GM20431 (cell line): ENCODE data around the gene STIM1.

ENCODE experiments used
- in situ Hi-C: fragments of 300-500 bp; cut with MseI, MboI; formaldehyde crosslinking; loops from one replicate; pipeline ENCODE4 v1.15.0; 2020; ENCODE audit warnings: low sequenced_read_pairs; ENCODE audit not compliant: unreplicated experiment

Gene STIM1

DNA sequence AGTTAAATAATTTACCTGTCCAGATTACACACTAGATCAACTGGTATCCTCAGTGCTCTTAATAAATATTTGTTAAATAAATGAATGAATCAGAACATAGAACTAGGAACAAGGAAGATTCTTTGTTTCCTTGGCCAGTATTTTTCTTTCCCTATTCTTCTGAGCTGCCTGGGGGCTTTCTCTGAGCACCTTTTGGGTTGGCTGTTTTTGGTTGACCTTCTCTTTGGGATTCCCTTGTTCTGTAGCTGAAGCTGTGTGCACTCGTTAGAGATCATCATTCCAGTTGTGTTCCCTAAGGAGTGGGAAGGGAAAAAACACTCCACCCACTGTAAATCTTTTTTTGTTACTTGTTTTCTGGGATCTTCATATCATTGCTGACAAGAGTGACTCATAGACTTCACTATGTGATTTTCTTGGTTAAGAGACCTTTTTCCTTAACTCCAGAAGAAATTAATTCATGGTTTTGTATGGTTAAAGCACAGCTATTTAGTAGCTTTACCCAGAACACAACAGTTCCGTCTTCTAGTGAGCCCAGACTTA is 84.3 kb downstream of the STIM1 start:
- in situ Hi-C loops, result no loop called here

DNA sequence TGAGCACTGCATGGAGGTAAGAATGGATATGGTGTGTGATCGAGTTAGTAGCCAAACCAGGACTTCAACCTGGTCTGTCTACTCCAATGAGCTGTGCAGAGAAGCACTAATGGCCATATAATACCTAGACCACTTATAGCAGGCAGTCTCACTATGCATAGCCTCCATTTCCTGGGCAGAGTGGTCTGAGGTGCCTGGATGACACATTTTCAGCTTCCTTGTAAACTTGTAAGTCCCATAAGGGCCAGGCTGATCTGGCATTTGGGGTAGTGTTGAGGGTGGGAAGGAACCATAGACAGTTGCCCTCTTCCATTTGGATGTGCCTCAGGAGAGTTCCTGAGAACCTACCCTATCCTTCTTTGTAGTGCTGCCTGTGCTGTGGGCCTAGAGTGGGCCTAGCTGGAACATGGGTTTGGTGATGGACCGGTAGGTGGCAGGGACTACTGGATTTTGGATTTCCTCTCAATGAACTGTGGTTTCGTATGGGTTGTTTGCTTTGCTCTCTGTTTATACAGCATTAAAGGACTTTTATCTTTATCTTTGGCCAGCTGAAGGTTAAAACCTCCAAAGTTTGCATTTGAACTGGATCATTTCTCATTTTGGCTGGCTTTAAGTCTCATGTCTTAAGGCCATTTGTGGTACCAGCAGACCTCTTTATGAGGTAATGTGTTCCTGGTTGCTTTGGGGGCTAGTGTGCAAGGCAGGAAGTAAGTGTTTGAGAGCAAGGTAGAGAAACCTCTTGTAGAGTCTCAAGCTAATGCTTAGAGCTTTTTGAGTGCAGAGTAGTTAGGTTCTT is 86.9 kb downstream of the STIM1 start:
- in situ Hi-C loops, result no loop called here

DNA sequence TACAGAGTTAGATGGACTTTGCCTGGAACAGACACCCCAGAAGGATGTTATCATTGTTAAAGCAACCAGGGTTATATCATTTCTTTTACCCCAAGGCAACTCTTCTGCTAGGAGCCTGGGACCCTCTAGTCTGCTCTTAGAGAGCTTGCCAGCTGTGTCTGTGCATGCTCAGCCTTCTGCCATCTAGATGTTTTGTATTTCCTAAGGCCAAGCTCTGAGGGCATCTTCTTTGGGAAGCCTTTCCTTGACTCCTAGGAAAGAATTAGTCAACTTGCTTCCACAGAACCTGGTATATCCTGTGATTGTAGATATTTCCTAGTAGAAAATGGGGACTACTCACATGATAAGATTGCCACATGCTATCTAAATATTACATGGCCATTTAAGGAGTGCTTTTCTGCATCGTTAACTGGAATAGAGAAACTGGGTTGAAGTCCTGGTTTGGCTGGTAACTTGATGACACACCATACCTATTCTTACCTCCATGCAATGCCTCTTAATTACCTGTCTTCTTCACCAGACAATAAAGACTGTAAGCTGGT is 87.6 kb downstream of the STIM1 start:
- in situ Hi-C loops, result no loop called here

DNA sequence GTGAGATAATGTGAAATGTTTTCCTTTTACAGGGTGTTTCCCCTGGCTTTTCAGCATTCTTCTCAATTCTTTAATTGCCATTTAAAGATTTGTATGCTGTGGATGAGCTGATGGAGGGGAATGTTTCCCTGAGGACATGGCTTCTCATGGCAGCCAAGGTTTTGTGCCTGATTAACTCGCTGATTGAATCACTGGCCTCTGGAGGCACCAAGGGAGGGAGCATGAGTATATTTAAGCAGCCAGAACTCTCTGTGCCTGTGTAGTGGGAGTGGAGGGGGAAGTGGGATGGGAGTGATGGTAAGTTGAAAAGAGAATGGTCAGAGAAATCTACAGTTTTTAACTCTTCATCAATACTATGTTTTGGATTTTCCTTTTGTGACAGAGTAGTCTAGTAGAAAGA is 88.7 kb downstream of the STIM1 start:
- in situ Hi-C loops, result no loop called here

GRCh38 chr11:3946455-3947017 is 91.1 kb downstream of the STIM1 start:
- in situ Hi-C loops, result no loop called here

GRCh38 chr11:3947061-3947460 is 91.6 kb downstream of the STIM1 start:
- in situ Hi-C loops, result no loop called here

DNA sequence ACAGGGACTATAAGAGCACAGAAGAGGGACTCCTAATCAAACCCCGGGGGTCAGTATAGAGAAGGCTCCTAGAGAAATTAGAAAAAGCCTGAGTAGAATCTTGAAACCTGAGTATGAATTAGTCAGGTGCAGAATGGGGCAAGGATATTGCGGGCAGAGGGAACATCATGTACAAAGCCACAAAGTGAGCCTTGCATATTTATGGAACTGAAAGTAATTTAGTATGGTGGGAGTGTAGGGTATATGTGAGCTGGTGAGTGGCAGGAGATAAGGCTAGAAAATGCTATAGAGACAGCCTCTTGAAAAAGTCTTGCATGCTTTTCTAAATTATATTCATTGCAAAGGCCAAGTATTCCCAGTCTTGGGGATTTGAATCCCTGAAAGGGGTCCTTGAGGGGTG is 93.7 kb downstream of the STIM1 start:
- in situ Hi-C loops, result no loop called here

DNA sequence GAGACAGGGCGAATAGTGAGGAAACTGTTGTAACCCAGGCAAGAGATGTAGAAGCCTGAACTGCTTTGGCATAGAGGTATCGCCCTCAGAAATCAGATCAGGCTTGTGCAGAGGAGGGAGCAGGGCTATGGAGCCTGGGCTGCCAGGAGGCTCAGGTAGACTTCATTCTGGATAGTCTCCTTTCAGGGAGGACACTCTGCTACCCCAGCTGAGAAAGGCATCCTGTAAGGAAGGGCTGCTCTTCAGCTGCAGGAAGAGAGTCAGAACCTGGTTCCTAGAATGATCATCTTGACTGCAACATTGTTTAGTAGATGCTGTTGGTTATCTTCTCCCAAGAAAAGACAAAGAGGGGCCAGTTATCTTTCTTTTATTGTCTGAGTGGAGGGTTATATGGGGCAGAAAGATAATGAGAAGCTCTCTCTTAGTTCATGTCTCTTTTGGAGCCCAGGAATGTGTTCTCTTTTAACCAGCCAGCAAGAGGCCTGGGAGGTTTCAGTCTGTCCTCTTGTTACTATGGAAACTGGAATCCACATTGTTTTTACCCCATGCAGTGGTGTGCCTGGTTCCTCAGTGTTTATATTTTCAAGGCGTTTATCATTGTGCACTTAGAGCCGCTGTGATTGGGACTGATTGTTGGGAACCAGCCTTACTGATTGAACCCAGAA is 95.7 kb downstream of the STIM1 start:
- in situ Hi-C loops, result no loop called here

DNA sequence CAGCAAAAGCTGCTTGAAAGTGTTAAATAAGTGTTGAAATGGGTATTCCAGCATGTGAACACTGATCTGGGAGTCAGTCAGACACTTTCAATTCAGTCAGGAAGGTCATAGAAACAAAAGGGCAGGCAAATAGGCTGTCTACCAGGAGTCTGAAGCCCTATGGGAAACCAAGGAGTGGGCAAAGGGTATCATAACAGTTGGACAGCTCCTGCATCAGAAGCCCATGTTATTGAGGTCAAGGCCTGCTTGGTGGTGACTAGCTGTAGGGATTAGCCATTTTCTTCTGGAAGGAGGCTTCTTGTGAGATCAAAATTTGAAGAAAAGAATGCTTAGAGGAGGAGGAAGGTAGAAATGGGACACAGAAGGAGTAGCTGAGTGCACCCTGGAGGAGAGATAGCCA is 97.3 kb downstream of the STIM1 start:
- in situ Hi-C loops, result no loop called here

DNA sequence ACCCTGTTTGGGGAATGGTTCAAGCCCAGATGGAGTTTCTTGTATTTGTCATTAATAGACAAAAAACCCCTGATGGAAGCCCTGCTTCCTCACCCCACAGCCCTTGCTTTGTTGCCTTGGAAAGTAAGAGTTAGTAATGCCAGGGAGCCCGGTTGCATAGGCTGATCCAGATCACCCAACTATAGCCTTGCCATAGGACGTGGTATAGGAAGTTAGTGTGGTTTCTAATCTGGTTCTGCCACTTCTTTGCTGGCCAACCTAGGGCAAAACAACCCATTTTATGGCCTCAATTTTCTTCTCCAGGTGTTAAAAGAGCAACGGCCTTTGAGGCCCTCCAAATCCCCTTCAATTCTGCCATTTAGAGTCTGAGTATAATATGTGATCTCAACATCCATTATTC is 97.9 kb downstream of the STIM1 start:
- in situ Hi-C loops, result no loop called here

GRCh38 chr11:3954448-3955298 is 99.2 kb downstream of the STIM1 start:
- in situ Hi-C loops, result no loop called here

DNA sequence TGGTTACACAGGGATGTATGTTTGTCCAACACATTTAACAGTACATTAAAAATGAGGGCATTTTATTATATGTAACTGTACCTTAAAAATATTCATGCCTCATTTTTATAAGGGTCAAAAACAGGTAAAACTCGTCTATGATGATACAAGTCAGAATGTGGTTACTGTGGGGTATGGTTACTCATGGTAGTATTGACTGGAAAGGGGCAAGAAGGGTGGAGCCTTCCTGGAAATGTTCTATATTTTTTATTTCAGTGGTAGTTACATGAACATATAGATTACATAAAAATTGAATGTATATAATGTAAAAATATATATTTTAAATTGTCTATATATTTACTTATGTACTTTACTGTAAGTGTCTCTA is 99.8 kb downstream of the STIM1 start:
- in situ Hi-C loops, result no loop called here

- in situ Hi-C loops, result no loop called here
Observed at GRCh38 chr11:3956038-3956437, 100.6 kb downstream of the STIM1 start.

DNA sequence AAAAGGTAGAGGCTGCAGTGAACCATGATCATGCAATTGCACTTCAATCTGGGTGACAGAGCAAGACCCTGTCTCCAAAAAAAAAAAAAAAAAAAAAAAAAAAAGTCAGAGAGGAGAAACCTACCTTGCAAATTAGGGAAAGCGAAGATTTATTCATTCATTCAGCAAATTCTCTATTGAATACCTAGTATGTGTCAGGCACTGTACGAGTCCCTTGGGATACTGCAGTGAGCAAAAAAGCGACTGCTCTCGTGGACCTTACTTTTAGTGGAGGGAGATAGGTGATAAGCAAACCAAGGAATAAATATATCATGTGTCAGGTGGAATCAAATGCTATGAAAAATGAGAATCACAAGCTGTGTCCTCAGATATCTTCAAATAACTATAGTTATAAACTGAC is 101.3 kb downstream of the STIM1 start:
- in situ Hi-C loops, result no loop called here

DNA sequence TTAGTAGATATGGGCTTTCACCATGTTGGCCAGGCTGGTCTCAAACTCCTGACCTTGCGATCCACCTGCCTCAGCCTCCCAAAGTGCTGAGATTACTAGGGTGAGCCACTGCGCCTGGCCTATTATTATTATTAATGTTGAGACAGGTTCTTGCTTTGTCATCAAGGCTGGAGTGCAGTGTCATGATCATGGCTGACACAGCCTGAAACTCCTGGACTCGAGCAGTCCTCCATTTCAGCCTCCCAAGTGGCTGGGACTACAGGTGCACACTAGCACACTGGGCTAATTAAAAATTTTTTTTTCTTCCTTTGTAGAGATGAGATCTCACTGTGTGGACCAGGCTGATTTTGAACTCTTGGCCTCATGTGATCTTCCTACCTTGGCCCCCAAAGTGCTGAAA is 102.0 kb downstream of the STIM1 start:
- in situ Hi-C loops, result no loop called here

DNA sequence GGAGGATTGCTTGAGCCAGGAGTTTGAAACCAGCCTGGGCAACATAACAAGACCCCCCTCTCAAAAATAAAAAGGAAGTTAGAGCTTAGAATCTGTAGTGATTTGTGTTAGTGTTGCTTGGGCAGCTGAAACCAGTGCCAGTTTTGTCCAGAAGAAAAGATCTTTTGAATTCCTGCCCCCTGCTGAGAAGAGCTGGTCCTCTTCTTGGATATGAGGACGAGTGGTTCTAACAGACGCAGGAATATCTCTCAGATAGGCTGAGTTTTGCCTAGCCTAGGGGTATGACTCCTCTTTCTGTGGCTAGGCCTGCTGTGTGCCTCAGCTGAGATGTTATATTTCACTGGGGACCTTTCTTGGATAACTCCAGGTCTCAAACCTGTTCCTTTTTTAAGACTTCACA is 102.8 kb downstream of the STIM1 start:
- in situ Hi-C loops, result no loop called here

GRCh38 chr11:3959015-3959902 is 103.8 kb downstream of the STIM1 start:
- in situ Hi-C loops, result no loop called here

- in situ Hi-C loops, result no loop called here
Observed at GRCh38 chr11:3959903-3960265, 104.4 kb downstream of the STIM1 start.

DNA sequence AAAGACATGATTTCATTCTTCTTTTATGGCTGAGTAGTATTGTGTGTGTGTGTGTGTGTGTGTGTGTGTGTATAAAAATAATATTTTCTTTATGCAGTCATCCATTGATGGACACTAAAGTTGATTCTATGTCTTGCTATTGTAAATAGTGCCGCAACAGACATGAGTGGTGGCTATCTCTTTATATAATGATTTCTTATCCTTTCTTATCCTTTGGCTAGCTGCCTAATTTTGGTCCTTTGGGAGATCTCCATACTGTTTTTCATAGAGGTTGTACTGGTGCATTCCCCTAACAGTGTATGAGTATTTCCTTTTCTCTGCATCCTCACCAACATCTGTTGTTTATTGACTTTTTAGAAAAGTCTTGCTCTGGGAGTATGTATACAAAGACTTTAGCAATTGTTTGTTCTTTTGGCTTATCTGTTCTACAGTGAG is 107.0 kb downstream of the STIM1 start:
- in situ Hi-C loops, result no loop called here
